IPS DF 6.9 (cell line): ENCODE data around the gene MT1M.

Source experiments
- DNase-seq: peaks from one replicate; pipeline ENCODE4 v3.0.0-alpha.2; 2013; ENCODE audit warnings: low read depth, low spot score
- H3K27ac ChIP-seq: one replicate; pipeline ENCODE4 v1.5.1; 2013; ENCODE audit warnings: low read length, control low read depth
- H3K27me3 ChIP-seq: 2 replicates; pipeline ENCODE4 v1.6.1; 2013; ENCODE audit warnings: mild to moderate bottlenecking, low read length; ENCODE audit not compliant: control insufficient read depth, insufficient read depth
- H3K36me3 ChIP-seq: 2 replicates; pipeline ENCODE4 v1.6.1; 2013; ENCODE audit warnings: low read length; ENCODE audit not compliant: control insufficient read depth, insufficient read depth
- H3K4me1 ChIP-seq: 2 replicates; pipeline ENCODE4 v1.6.1; 2013; ENCODE audit warnings: low read length; ENCODE audit not compliant: control insufficient read depth, insufficient read depth
- H3K4me3 ChIP-seq: 2 replicates; pipeline ENCODE4 v1.5.1; 2013; ENCODE audit warnings: mild to moderate bottlenecking, low read length
- H3K9me3 ChIP-seq: 2 replicates; pipeline ENCODE4 v1.6.1; 2013; ENCODE audit warnings: low read length, inconsistent platforms; ENCODE audit not compliant: control insufficient read depth, insufficient read depth
- WGBS: extraction: QIAGEN DNeasy Blood & Tissue Kit; methylation state at CpG from one replicate; pipeline ENCODE4 v1.1.7; 2013; ENCODE audit warnings: mixed read lengths, missing lambda C conversion rate; ENCODE audit not compliant: insufficient read length, insufficient coverage; 5-methylcytosine and 5-hydroxymethylcytosine counted together

The MT1M gene

GRCh38 chr16:56608876-56609462, 23.5 kb upstream of the MT1M start:
- H3K27me3 ChIP-seq = peaks cover 30% of the 10 kb centered on the region
- no peaks in the 10 kb centered on the region for H3K36me3 ChIP-seq
- WGBS = no CpG with 5 or more reads among the region's 21 CpGs
- no peaks in the 10 kb centered on the region for H3K9me3 ChIP-seq
- H3K4me1 ChIP-seq = 0 out of 2 replicates have a peak, but pooled peaks cover 2% of the 10 kb centered on the region
- no peak overlapping the region for H3K27ac ChIP-seq
- DNase-seq = no peak
- peak overlapping the region; percentile 22; the same call in 1 of the 2 replicates for H3K4me3 ChIP-seq

DNA sequence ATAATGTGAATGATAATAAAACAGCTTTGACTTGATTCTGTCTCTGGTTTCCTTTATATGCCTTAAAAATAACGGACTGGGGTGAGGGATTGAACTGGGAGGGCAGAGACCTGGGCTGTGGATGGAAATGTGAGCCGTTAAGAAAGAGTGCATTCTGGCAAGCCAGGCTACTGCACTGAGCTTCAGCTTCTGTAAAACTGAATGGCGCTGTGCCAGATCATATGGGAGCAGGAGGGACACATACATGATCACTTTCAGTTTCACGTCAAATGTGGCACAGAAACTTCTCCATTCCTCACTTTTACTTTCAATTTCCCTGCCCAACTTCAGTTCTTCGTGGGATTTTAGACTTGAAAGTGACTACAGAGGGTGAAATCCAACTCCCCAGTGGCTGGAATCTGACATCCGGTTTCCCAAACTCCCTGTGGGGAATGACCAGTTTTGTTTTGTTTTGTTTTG, 23.0 kb upstream of the MT1M start:
- Histone ChIP-seq H3K4me1 (0 out of 2 replicates have a peak, but pooled peaks cover 2% of the 10 kb centered on the region), H3K4me3 (no peak overlapping the region), H3K9me3 (no peaks in the 10 kb centered on the region), H3K36me3 (no peaks in the 10 kb centered on the region), H3K27ac (no peak overlapping the region), H3K27me3 (peaks cover 30% of the 10 kb centered on the region)
- WGBS = no CpG with 5 or more reads among the region's 6 CpGs
- DNase-seq = no peak

- Histone ChIP-seq H3K9me3 (no peaks in the 10 kb centered on the region), H3K4me1 (0 out of 2 replicates have a peak, but pooled peaks cover 2% of the 10 kb centered on the region), H3K4me3 (no peak overlapping the region), H3K27me3 (peaks cover 30% of the 10 kb centered on the region), H3K36me3 (no peaks in the 10 kb centered on the region), H3K27ac (no peak overlapping the region)
- DNase-seq = no peak
- WGBS = no CpG with 5 or more reads among the region's 10 CpGs
Measured at GRCh38 chr16:56610017-56610608, 22.3 kb upstream of the MT1M start.

DNA sequence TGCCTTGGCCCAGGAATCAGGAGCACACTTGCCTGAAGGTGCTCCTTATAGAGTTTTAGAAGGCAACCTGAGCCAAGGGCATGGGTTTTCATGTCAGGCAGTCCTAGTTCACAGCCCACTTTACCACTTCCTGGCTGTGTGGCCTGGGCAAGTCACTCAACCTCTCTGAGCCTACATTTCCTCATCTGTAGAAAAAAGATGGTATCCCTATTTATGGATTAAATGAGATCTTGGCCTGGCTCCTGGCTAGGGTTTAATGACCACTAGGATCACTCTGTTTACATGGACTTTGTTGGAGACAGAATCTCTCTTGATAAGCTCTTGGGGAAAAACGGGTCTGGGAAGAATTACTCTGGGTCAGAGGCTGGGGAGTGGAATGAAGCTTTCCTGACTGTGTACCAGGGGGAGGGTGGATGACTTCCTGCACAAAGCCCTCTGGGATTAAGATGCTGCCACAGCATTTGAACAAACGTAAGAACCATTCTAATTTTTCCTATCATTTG, 21.8 kb upstream of the MT1M start:
- no peak for DNase-seq
- Histone ChIP-seq H3K9me3 (no peaks in the 10 kb centered on the region), H3K36me3 (no peaks in the 10 kb centered on the region), H3K4me3 (no peak overlapping the region), H3K27ac (no peak overlapping the region), H3K4me1 (0 out of 2 replicates have a peak, but pooled peaks cover 2% of the 10 kb centered on the region), H3K27me3 (peaks cover 32% of the 10 kb centered on the region)
- WGBS = no CpG with 5 or more reads among the region's 2 CpGs

GRCh38 chr16:56611281-56611833, 21.1 kb upstream of the MT1M start:
- WGBS = no CpG with 5 or more reads among the region's 2 CpGs
- Histone ChIP-seq H3K36me3 (no peaks in the 10 kb centered on the region), H3K9me3 (no peaks in the 10 kb centered on the region), H3K27me3 (peaks cover 37% of the 10 kb centered on the region), H3K4me3 (no peak overlapping the region), H3K27ac (no peak overlapping the region), H3K4me1 (0 out of 2 replicates have a peak, but pooled peaks cover 2% of the 10 kb centered on the region)
- no peak for DNase-seq

DNA sequence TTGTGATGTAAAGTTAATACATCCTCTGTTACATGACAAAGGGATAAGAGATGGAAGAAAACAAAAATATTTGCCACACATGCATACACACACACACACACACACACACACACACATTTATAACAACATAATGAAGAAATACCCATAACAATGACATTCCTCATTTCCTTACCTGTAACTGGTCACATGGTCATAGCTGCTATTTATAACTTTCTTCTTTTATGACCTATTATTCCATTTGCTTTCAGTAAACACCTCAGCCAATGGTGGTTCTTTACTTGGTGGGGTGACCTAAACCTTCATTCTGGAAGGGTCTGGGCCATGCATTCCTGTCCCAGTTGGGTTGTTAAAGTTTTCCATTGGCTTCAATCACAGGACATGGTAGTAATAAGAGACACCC, 18.8 kb upstream of the MT1M start:
- Histone ChIP-seq H3K9me3 (no peaks in the 10 kb centered on the region), H3K4me1 (peaks cover 3% of the 10 kb centered on the region; the same call in 1 of the 2 replicates), H3K27me3 (peaks cover 51% of the 10 kb centered on the region), H3K36me3 (no peaks in the 10 kb centered on the region), H3K27ac (no peak overlapping the region), H3K4me3 (no peak overlapping the region)
- no peak for DNase-seq

DNA sequence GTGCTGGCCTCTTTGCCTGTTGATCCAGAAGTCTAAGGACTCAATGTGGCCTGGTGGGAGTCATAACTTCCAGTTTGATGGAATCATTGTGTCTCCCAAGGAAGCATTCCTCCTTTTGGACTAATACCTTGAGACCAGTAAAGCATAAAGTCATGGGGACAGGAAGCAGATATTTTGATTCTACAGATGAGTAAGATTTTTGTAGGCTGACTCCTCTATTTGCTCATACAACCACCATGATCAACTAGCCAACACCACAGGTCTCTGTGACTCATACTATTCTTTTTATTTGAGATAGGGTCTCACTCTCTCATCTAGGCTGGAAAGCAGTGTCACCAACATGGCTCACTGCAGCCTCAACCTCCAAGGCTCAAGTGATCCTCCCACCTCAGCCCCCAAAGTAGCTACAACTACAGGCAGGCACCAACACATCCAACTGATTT, 17.9 kb upstream of the MT1M start:
- no peak for DNase-seq
- Histone ChIP-seq H3K4me1 (peaks cover 3% of the 10 kb centered on the region; the same call in 1 of the 2 replicates), H3K9me3 (no peaks in the 10 kb centered on the region), H3K4me3 (no peak overlapping the region), H3K36me3 (no peaks in the 10 kb centered on the region), H3K27ac (no peak overlapping the region), H3K27me3 (peaks cover 50% of the 10 kb centered on the region)

DNA sequence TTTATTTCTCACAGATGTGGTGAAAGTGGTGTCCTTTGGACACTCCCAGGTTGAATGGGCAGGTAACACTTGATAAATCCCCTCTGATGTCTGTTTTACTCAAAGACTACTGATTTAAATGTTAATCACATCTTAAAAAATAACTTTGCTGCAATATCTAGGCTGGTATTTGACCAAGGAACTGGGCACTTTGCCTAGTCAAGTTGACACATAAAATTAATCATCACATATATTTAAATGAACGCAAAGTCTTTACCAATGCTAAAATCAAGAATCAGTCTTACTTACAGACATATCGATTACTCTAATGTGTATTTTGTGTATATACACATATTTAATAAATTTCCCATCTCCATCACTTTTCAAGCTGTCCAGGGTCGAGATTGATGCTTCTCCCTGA, 17.1 kb upstream of the MT1M start:
- no CpG with 5 or more reads among the region's 3 CpGs for WGBS
- Histone ChIP-seq H3K4me1 (peaks cover 3% of the 10 kb centered on the region; the same call in 1 of the 2 replicates), H3K36me3 (no peaks in the 10 kb centered on the region), H3K27me3 (peaks cover 50% of the 10 kb centered on the region), H3K4me3 (no peak overlapping the region), H3K9me3 (no peaks in the 10 kb centered on the region), H3K27ac (no peak overlapping the region)
- DNase-seq = no peak

DNA sequence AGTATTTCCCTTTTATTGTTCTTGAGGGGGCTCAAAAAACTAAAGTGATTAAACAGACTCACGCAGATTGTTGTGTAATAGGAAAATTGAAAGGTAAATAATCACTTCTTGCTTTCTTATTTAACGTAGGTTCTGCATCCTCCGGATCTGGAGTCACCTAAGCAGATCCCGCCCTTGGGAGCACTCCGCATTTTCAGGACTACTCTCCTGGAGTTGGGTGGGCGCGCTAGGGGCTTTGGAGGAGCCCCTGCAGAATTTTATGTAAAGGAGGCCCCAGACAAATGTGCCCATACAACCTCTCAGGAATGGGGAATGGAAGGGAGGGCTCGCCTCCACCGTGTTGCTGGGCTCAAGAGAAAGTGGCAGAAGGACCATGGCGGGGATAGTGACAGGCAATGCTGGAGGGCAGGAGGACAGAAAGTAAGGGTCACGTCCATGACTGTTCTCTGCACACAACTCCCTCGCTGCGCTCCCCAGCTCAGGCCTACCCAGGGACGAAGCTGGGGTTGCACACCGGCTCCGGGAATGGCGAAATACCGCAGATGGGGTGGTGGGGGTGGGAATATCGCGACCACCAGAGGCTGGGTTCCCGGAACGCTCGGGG, 15.7 kb upstream of the MT1M start:
- Histone ChIP-seq H3K36me3 (no peaks in the 10 kb centered on the region), H3K27ac (no peak overlapping the region), H3K27me3 (peaks cover 48% of the 10 kb centered on the region), H3K4me1 (peaks cover 3% of the 10 kb centered on the region; the same call in 1 of the 2 replicates), H3K4me3 (peak overlapping the region; percentile 25), H3K9me3 (no peaks in the 10 kb centered on the region)
- no CpG with 5 or more reads among the region's 23 CpGs for WGBS
- DNase-seq = no peak

DNA sequence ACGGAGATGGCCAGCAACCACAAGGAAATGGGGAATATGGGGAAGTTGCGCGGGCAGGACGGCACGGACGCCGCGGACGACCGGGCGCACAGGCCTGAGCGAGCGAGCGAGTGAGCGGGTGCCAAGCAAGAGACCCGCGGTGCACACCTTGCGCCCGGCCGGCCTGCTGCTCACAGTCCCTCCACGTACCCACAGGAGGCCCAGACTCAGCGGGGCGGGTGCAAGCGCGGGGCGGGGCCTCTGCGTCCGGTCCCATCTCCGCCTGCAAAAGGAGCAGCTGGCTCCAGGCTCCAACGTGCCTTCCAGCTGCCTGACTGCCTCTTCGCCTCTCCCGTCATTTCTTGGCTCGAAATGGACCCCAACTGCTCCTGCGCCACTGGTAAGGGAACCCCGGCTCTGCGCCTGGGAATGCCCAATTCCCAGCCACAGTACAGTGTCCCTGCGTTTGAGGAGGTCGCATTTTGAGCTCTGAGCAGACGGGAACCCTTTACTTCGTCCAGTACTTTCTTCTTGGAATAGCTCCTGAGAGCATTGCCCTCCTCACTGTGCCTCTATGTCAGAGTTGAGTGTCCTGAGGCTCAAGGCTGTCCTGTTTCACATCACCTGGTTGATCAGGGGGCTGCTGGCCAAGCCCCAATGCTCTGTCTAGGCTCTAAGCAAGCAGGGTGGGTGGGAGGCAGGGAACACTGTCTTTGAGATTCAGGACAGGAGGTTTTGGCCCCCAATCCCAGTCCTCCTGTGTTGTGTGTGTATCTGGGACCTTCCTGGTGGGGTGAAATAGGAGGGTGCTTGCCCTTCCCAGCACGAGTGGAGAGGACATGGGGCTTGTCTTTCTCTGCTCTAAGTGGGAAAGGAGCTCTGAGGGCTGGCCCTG, 15.0 kb upstream of the MT1M start:
- Histone ChIP-seq H3K27ac (no peak overlapping the region), H3K9me3 (no peaks in the 10 kb centered on the region), H3K27me3 (peaks cover 48% of the 10 kb centered on the region), H3K36me3 (no peaks in the 10 kb centered on the region), H3K4me3 (peak overlapping the region; percentile 25), H3K4me1 (peaks cover 3% of the 10 kb centered on the region; the same call in 1 of the 2 replicates)
- DNase-seq = no peak
- no CpG with 5 or more reads among the region's 41 CpGs for WGBS
